Thoracic aorta (tissue), 2 donors: ENCODE data around the gene PKNOX2. TPM values are rescaled to one million over a fixed set of nuclear protein-coding genes. Genes with fewer than 3 reads are reported as not detected.

Source experiments
- ATAC-seq: fragments of 150-250 bp; one replicate; pipeline ENCODE4 v1.8.0; 2017; ENCODE audit warnings: low read depth; ENCODE audit not compliant: insufficient number of reproducible peaks, low FRiP score
- DNase-seq: peaks from one replicate; pipeline ENCODE4 v3.0.0-alpha.2; 2020; ENCODE audit warnings: low spot score
- H3K27ac ChIP-seq, 2 donors: fragments of 200-600 bp; sonication (generic); 1 replicate in 1 of 2; 2 replicates in 1 of 2; pipeline ENCODE4 v1.5.1; 2016; ENCODE audit warnings: mild to moderate bottlenecking in 2 of 2, moderate library complexity in 2 of 2
- H3K27me3 ChIP-seq: fragments of 200-600 bp; sonication (generic); replicated peaks from 2 replicates; pipeline ENCODE4 v1.6.0; 2016; ENCODE audit warnings: mild to moderate bottlenecking; ENCODE audit not compliant: insufficient read depth
- H3K36me3 ChIP-seq: fragments of 200-600 bp; sonication (generic); one replicate; pipeline ENCODE4 v1.5.1; 2016
- H3K4me1 ChIP-seq, 2 donors: fragments of 200-600 bp; sonication (generic); 1 replicate in 1 of 2; 2 replicates in 1 of 2; pipeline versions ENCODE4 v1.5.1 to v1.6.0; 2016; ENCODE audit warnings: low read depth in 2 of 2, mild to moderate bottlenecking in 1 of 2; ENCODE audit not compliant: control insufficient read depth in 1 of 2
- H3K4me3 ChIP-seq: fragments of 200-600 bp; sonication (generic); 2 replicates; pipeline ENCODE4 v1.5.1; 2016; ENCODE audit warnings: mild to moderate bottlenecking
- H3K9me3 ChIP-seq: fragments of 200-600 bp; sonication (generic); 2 replicates; pipeline ENCODE4 v1.5.1; 2016
- CTCF ChIP-seq: fragments of 200-600 bp; sonication (generic); IDR thresholded peaks from one replicate; pipeline ENCODE4 v1.5.1; 2019; ENCODE audit warnings: antibody characterized with exemption
- total RNA-seq, 2 donors: library from RNA; depleted of rRNA; stranded (reverse); fragments of >200 nt; gene quantifications; one replicate each; pipeline versions ENCODE4 v1.1.0 to v1.2.3, GENCODE V29; 2016

Gene PKNOX2
- total RNA-seq, 2 donors from 2014 or later, result 1.4 to 9.2 TPM

GRCh38 chr11:125369808-125370207, 205.3 kb downstream of the PKNOX2 start:
- H3K4me3 ChIP-seq, result no peak overlapping the region
- DNase-seq (no peak), ATAC-seq (no peak)
- TF ChIP-seq CTCF, result no peak
- H3K27ac ChIP-seq, result no peak overlapping the region
- no peaks in the 10 kb centered on the region for H3K27me3 ChIP-seq
- no peaks in the 10 kb centered on the region for H3K36me3 ChIP-seq
- H3K9me3 ChIP-seq, result no peaks in the 10 kb centered on the region
- H3K4me1 ChIP-seq, result peaks cover 12 to 18% of the 10 kb centered on the region in 2 donors

DNA sequence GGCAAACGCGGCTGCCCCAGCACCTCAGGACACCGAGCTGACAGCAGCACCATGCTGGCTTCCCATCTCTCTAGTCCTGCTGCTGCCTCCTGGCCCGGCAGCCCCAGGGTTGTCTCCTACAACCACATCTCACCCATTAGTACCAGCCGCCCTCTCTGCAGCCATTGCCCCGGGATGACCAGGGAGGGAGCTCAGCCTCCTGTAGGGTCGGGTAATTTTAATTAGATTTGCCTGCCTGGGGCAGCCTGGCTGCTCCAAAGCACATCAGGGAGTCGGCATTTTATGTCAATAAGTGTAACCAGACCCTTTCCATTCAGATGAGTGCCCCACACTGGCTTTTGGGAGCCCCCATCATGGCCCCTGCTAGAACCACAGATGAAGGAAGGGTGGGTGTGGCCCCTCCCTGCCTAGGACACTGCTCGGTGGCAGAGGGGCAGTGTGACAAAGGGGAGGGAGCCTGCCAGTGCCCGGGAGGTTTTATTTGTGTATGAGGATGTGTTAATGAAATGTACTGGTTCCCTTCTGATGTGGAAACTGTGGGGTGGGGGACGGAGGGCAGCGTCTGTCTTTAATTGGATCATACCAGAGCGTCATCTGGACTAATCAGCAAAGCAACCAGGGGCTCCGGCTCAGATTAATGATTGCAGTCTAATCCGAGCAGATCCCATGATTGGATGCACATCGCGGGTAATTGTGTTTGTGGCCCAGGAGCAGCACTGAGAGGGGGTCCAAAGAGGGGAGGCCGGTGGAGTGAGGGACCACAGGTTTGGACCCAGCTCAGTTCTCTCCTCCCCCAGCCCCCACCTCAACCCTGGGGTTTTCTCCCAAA, 206.2 kb downstream of the PKNOX2 start:
- no peak for TF ChIP-seq CTCF
- Histone ChIP-seq H3K4me3 (no peak overlapping the region), H3K27ac (no peak overlapping the region), H3K36me3 (no peaks in the 10 kb centered on the region), H3K4me1 (peaks cover 16 to 27% of the 10 kb centered on the region in 2 donors), H3K9me3 (no peaks in the 10 kb centered on the region), H3K27me3 (no peaks in the 10 kb centered on the region)
- DNase-seq (no peak), ATAC-seq (no peak)

DNA sequence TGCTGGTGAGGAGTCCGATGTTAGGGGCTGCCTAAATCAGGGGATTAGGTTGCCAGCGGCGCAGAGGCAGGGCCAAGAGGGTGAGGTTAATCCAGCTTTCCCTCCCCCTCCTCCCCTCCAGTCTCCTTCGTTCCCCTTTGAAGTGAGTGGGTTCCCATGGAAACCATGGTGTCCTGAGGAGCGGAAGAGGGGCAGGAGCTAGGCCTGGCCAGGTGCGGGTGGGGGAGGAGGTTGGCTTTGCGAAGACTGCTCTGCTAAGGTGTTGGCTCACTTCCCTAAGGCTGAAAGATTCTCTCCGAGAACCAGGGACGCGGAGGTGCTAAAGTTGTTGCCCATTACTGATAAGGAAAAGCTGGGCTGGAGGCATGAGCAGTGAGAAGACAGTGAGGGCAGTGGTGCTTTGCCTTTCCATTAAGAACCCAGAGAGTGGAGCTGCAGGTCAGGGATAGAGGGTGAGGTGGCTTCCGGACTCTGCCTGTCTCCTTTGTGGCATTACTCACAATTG, 206.9 kb downstream of the PKNOX2 start:
- DNase-seq (no peak), ATAC-seq (no peak)
- Histone ChIP-seq H3K4me3 (no peak overlapping the region), H3K27ac (no peak overlapping the region), H3K9me3 (no peaks in the 10 kb centered on the region), H3K36me3 (no peaks in the 10 kb centered on the region), H3K27me3 (no peaks in the 10 kb centered on the region), H3K4me1 (peaks cover 22 to 34% of the 10 kb centered on the region in 2 donors)
- TF ChIP-seq CTCF, result no peak

- H3K27me3 ChIP-seq, result no peaks in the 10 kb centered on the region
- no peaks in the 10 kb centered on the region for H3K36me3 ChIP-seq
- no peaks in the 10 kb centered on the region for H3K9me3 ChIP-seq
- no peak for TF ChIP-seq CTCF
- ATAC-seq (no peak), DNase-seq (no peak)
- H3K4me3 ChIP-seq, result no peak overlapping the region
- peaks cover 28 to 40% of the 10 kb centered on the region in 2 donors for H3K4me1 ChIP-seq
- no peak overlapping the region for H3K27ac ChIP-seq
Observed at GRCh38 chr11:125372088-125372487, 207.5 kb downstream of the PKNOX2 start.

- Histone ChIP-seq H3K27me3 (no peaks in the 10 kb centered on the region), H3K27ac (no peak overlapping the region), H3K36me3 (no peaks in the 10 kb centered on the region), H3K4me3 (no peak overlapping the region), H3K9me3 (no peaks in the 10 kb centered on the region), H3K4me1 (peaks cover 29 to 44% of the 10 kb centered on the region in 2 donors)
- no peak for DNase-seq
- TF ChIP-seq CTCF, result no peak
- no peak for ATAC-seq
Observed at GRCh38 chr11:125372911-125373310, 208.4 kb downstream of the PKNOX2 start.
